GM21619 (cell line): ENCODE data around the gene ITGA2.
"Not testable (repeated sequence)": the region's sequence is repeated elsewhere in the genome, so short reads cannot be mapped to it uniquely, and the experiment has no call there.

Experiments used
- ATAC-seq: cut with Tn5 transposase; IDR thresholded peaks from one replicate; pipeline ENCODE4 v1.9.1; 2021; ENCODE audit not compliant: unreplicated experiment

Gene ITGA2

GRCh38 chr5:52989025-52989780 is at the start of gene ITGA2:
Gene ITGA2 (plus strand): TSS chr5:52989352. CDS start chr5:52989469, 117 bp downstream.
- peak; percentile 43 for ATAC-seq

GRCh38 chr5:52943285-52943684 is 45.9 kb upstream of the ITGA2 start:
- ATAC-seq: no peak

- no peak for ATAC-seq
Measured at GRCh38 chr5:52943808-52944207, 45.3 kb upstream of the ITGA2 start.

GRCh38 chr5:52945040-52945439 is 44.1 kb upstream of the ITGA2 start:
- ATAC-seq: no peak

GRCh38 chr5:52947208-52947607 is 41.9 kb upstream of the ITGA2 start:
- no peak for ATAC-seq

GRCh38 chr5:52947851-52948250 is 41.3 kb upstream of the ITGA2 start:
- no peak for ATAC-seq

- peak; percentile 99 for ATAC-seq
Measured at GRCh38 chr5:52948418-52949076, 40.6 kb upstream of the ITGA2 start.

GRCh38 chr5:52950686-52951085 is 38.5 kb upstream of the ITGA2 start:
- no peak for ATAC-seq

GRCh38 chr5:52952483-52952882 is 36.7 kb upstream of the ITGA2 start:
- no peak for ATAC-seq

- ATAC-seq: no peak
Measured at GRCh38 chr5:52956014-52956413, 33.1 kb upstream of the ITGA2 start.

- peak; percentile 87 for ATAC-seq
Measured at GRCh38 chr5:52956915-52957747, 32.0 kb upstream of the ITGA2 start.

- ATAC-seq: no peak
Measured at GRCh38 chr5:52961274-52961681, 27.9 kb upstream of the ITGA2 start.

GRCh38 chr5:52963636-52964035 is 25.5 kb upstream of the ITGA2 start:
- ATAC-seq: no peak

GRCh38 chr5:52964138-52964537 is 25.0 kb upstream of the ITGA2 start:
- no peak for ATAC-seq

- not testable (repeated sequence) for ATAC-seq
Measured at GRCh38 chr5:52976157-52976556, 13.0 kb upstream of the ITGA2 start.

- no peak for ATAC-seq
Measured at GRCh38 chr5:52977264-52977897, 11.8 kb upstream of the ITGA2 start.

GRCh38 chr5:52981507-52981906 is 7.6 kb upstream of the ITGA2 start:
- ATAC-seq: no peak

GRCh38 chr5:52983731-52984636 is 5.2 kb upstream of the ITGA2 start:
- ATAC-seq: no peak

- ATAC-seq: no peak
Measured at GRCh38 chr5:52985306-52985705, 3.8 kb upstream of the ITGA2 start.

- no peak for ATAC-seq
Measured at GRCh38 chr5:52987711-52988331, 1.3 kb upstream of the ITGA2 start.
